MCF 10A (cell line): ENCODE measurements around the gene PRCD. TPM values are rescaled to one million over a fixed set of nuclear protein-coding genes. Genes with fewer than 3 reads are reported as not detected.

ENCODE experiments used
- BruUV-seq: library from RNA; stranded (reverse); fragments of 400-500 nt; replicated peaks from 2 replicates; lab custom pipeline; 2021; lab: Mats Ljungman, UMichigan
- CTCF ChIA-PET: fragments of 300-600 bp; sonication (Branson Sonifier 250); formaldehyde crosslinking; extraction: SDS; loops from one replicate; lab custom pipeline; 2021; ENCODE audit warnings: antibody characterized with exemption, inconsistent platforms; lab: Yijun Ruan, JAX
- POLR2A ChIA-PET: fragments of 300-600, 350-650 bp; sonication (Branson Sonifier 250); formaldehyde crosslinking; extraction: SDS; loops from one replicate; lab custom pipeline; 2020; ENCODE audit warnings: antibody characterized with exemption, inconsistent platforms; lab: Yijun Ruan, JAX
- DNase-seq: peaks from one replicate; pipeline ENCODE4 v3.0.0-alpha.2; 2018; ENCODE audit not compliant: unreplicated experiment
- H3K27ac Mint-ChIP-seq: one replicate; pipeline ENCODE4 v1.8.0; 2022; ENCODE audit warnings: mild to moderate bottlenecking, low read depth, mixed read lengths; ENCODE audit not compliant: unreplicated experiment
- H3K27me3 Mint-ChIP-seq: one replicate; pipeline ENCODE4 v1.8.0; 2022; ENCODE audit warnings: mixed read lengths; ENCODE audit not compliant: insufficient read depth, unreplicated experiment
- H3K36me3 Mint-ChIP-seq: one replicate; pipeline ENCODE4 v1.8.0; 2022; ENCODE audit warnings: mild to moderate bottlenecking, moderate library complexity, mixed read lengths; ENCODE audit not compliant: insufficient read depth, unreplicated experiment
- H3K4me1 Mint-ChIP-seq: one replicate; pipeline ENCODE4 v1.8.0; 2022; ENCODE audit warnings: mixed read lengths; ENCODE audit not compliant: insufficient read depth, unreplicated experiment
- H3K4me3 Mint-ChIP-seq: one replicate; pipeline ENCODE4 v1.8.0; 2022; ENCODE audit warnings: mild to moderate bottlenecking, moderate library complexity, mixed read lengths; ENCODE audit not compliant: unreplicated experiment
- H3K9me3 Mint-ChIP-seq: one replicate; pipeline ENCODE4 v1.8.0; 2022; ENCODE audit warnings: mixed read lengths; ENCODE audit not compliant: unreplicated experiment
- CTCF ChIP-seq: fragments of 200-600 bp; IDR thresholded peaks from one replicate; pipeline ENCODE4 v1.8.0; 2022; ENCODE audit warnings: antibody characterized with exemption, mild to moderate bottlenecking; ENCODE audit not compliant: unreplicated experiment
- intact Hi-C: fragments of 100-400 bp; cut with micrococcal nuclease; formaldehyde crosslinking; loops from 2 replicates; pipeline ENCODE4 v1.14.1; 2022
- total RNA-seq: library from RNA; stranded (reverse); gene quantifications from 2 replicates; pipeline ENCODE4 v1.2.3, GENCODE V29; 2022

PRCD gene
- total RNA-seq, 1 experiment from 2014 or later: not detected

- CTCF ChIA-PET: interaction anchor here (0.6 to 2.5 kb wide), 12 partner anchors 9 to 94 kb away, joined by 3 to 14 read pairs (median 4); no protein-coding TSS in a partner anchor
- BruUV-seq: no TSS peak
- Mint-ChIP-seq H3K27me3 (no peaks in the 10 kb centered on the region), H3K4me3 (peak overlapping the region; percentile 55), H3K36me3 (peaks cover 5% of the 10 kb centered on the region), H3K9me3 (no peaks in the 10 kb centered on the region), H3K27ac (no peak overlapping the region), H3K4me1 (peaks cover 11% of the 10 kb centered on the region)
- no peak for TF ChIP-seq CTCF
- DNase-seq: no peak
- intact Hi-C loops: loop anchor here (1.0 kb wide), 1 partner anchor 64 kb away; no protein-coding TSS in a partner anchor
- POLR2A ChIA-PET: interaction anchor here (1.4 to 8.0 kb wide), 5 partner anchors 10 to 85 kb away, joined by 6 to 171 read pairs (median 8); no protein-coding TSS in a partner anchor
Measured at GRCh38 chr17:76586741-76587487, 47.1 kb downstream of the PRCD start.

- ChIA-PET POLR2A (interaction anchor here (0.6 to 1.5 kb wide), 2 partner anchors 21 to 30 kb away, joined by 3 to 6 read pairs; no protein-coding TSS in a partner anchor), CTCF (interaction anchor here (0.8 to 3.1 kb wide), 2 partner anchors 27 to 36 kb away, joined by 3 to 9 read pairs; no protein-coding TSS in a partner anchor)
- Mint-ChIP-seq H3K4me3 (no peak overlapping the region), H3K27ac (no peak overlapping the region), H3K4me1 (peaks cover 7% of the 10 kb centered on the region), H3K27me3 (no peaks in the 10 kb centered on the region), H3K9me3 (no peaks in the 10 kb centered on the region), H3K36me3 (peaks cover 5% of the 10 kb centered on the region)
- no peak for DNase-seq
- TF ChIP-seq CTCF: no peak
- intact Hi-C loops: no loop called here
- no TSS peak for BruUV-seq
Measured at GRCh38 chr17:76588182-76588581, 48.3 kb downstream of the PRCD start.

GRCh38 chr17:76593384-76593826 lies 53.6 kb downstream of the PRCD start:
- peak; percentile 13 for TF ChIP-seq CTCF
- no peaks in the 10 kb centered on the region for H3K9me3 Mint-ChIP-seq
- ChIA-PET POLR2A (interaction anchor here (0.9 to 3.1 kb wide), 11 partner anchors 9 to 123 kb away, joined by 3 to 33 read pairs (median 7); partner anchors contain the start of gene MXRA7), CTCF (interaction anchor here (0.6 to 3.4 kb wide), 12 partner anchors 9 to 88 kb away, joined by 3 to 26 read pairs (median 4); no protein-coding TSS in a partner anchor)
- BruUV-seq: no TSS peak
- H3K27me3 Mint-ChIP-seq: no peaks in the 10 kb centered on the region
- intact Hi-C loops: no loop called here
- peaks cover 20% of the 10 kb centered on the region for H3K4me1 Mint-ChIP-seq
- H3K36me3 Mint-ChIP-seq: no peaks in the 10 kb centered on the region
- DNase-seq: peak; percentile 83
- H3K27ac Mint-ChIP-seq: no peak overlapping the region
- no peak overlapping the region for H3K4me3 Mint-ChIP-seq

GRCh38 chr17:76593959-76594358 lies 54.1 kb downstream of the PRCD start:
- Mint-ChIP-seq H3K27me3 (no peaks in the 10 kb centered on the region), H3K9me3 (no peaks in the 10 kb centered on the region), H3K4me3 (no peak overlapping the region), H3K4me1 (peaks cover 20% of the 10 kb centered on the region), H3K36me3 (no peaks in the 10 kb centered on the region), H3K27ac (no peak overlapping the region)
- no peak for DNase-seq
- intact Hi-C loops: no loop called here
- TF ChIP-seq CTCF: no peak
- ChIA-PET CTCF (interaction anchor here (0.6 to 3.4 kb wide), 15 partner anchors 10 to 160 kb away, joined by 3 to 26 read pairs (median 4); no protein-coding TSS in a partner anchor), POLR2A (interaction anchor here (0.8 to 3.1 kb wide), 14 partner anchors 8 to 132 kb away, joined by 3 to 33 read pairs (median 6); partner anchors contain the start of genes JMJD6, METTL23 and ST6GALNAC2)
- BruUV-seq: no TSS peak
